Measurements from ENCODE around the gene EFNB2. TPM values are rescaled to one million over a fixed set of nuclear protein-coding genes. Genes with fewer than 3 reads are reported as not detected.
A peak's percentile ranks its signal among the peaks of the same experiment; 100 is the strongest.

The EFNB2 gene, protein sequence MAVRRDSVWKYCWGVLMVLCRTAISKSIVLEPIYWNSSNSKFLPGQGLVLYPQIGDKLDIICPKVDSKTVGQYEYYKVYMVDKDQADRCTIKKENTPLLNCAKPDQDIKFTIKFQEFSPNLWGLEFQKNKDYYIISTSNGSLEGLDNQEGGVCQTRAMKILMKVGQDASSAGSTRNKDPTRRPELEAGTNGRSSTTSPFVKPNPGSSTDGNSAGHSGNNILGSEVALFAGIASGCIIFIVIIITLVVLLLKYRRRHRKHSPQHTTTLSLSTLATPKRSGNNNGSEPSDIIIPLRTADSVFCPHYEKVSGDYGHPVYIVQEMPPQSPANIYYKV
- 0.44 and 0.51 TPM in 2 replicates for total RNA-seq (2011; cell fraction: chromatin; rRNA removed; ENCODE audit: low replicate concordance)
- 0.66 and 1.0 TPM in 2 replicates for total RNA-seq (2011; cell fraction: nucleolus; rRNA removed)
- total RNA-seq (2011; cell fraction: nucleoplasm; rRNA removed) = 0.66 and 0.99 TPM in 2 replicates
- total RNA-seq (2014; rRNA removed) (0.05 and 0.37 TPM in 2 replicates), total RNA-seq (2014; rRNA removed; fragmentation: Illumina TruSeq; extraction: Trizol) (0.13 and 0.15 TPM in 2 replicates), total RNA-seq (2015; rRNA removed; fragmentation: Illumina TruSeq; extraction: Trizol) (0.11 and 0.18 TPM in 2 replicates), total RNA-seq (2021) (0.29 and 0.36 TPM in 2 replicates), polyA plus RNA-seq (2011; rRNA removed) (0.20 and 0.22 TPM in 2 replicates), polyA plus RNA-seq (2014; fragmentation: Illumina TruSeq; extraction: Trizol) (0.19 and 0.26 TPM in 2 replicates), polyA plus RNA-seq (2014; fragmentation: Nextera tagmentation; extraction: Ambion mirVana) (under 1 TPM; 0.01 to 0.18 TPM), polyA plus RNA-seq (2014; rRNA removed) (0.18 and 0.27 TPM in 2 replicates), polyA minus RNA-seq (2011; rRNA and poly(A)+ RNA removed) (0.45 and 0.56 TPM in 2 replicates), Bru-seq, nascent RNA (percentile 39 among the genes with signal in this experiment), BruChase-seq, experiment 1, labeled RNA remaining after a 2-hour chase (percentile 34 among the genes with signal in this experiment), BruChase-seq, experiment 2, labeled RNA remaining after a 6-hour chase (percentile 37 among the genes with signal in this experiment)
- 0.16 and 0.21 TPM in 2 replicates for polyA plus RNA-seq (2011; cell fraction: cytosol; rRNA removed)
- 0.36 and 0.38 TPM in 2 replicates for polyA plus RNA-seq (2011; cell fraction: nucleus; rRNA removed)
- polyA plus RNA-seq (2012) = 0.14 and 0.21 TPM in 2 replicates
- polyA minus RNA-seq (2011; cell fraction: cytosol; rRNA and poly(A)+ RNA removed) = 0.19 TPM in 1 of 2 replicates, not detected in the other
- polyA minus RNA-seq (2011; cell fraction: nucleus; rRNA and poly(A)+ RNA removed) = 0.27 and 0.67 TPM in 2 replicates
- long read RNA-seq, experiment 1, full-length matches to known transcripts = 3 of 4 reads
- long read RNA-seq, experiment 1, partial matches to known transcripts = 0 of 4 reads
- long read RNA-seq, experiment 1, other reads (novel, unspliced or antisense) = 1 of 4 reads
- long read RNA-seq, experiment 2, partial matches to known transcripts = 0 of 1 reads
- long read RNA-seq, experiment 2, other reads (novel, unspliced or antisense) = 1 of 1 reads
- long read RNA-seq, experiment 3 = 0 reads

DNA sequence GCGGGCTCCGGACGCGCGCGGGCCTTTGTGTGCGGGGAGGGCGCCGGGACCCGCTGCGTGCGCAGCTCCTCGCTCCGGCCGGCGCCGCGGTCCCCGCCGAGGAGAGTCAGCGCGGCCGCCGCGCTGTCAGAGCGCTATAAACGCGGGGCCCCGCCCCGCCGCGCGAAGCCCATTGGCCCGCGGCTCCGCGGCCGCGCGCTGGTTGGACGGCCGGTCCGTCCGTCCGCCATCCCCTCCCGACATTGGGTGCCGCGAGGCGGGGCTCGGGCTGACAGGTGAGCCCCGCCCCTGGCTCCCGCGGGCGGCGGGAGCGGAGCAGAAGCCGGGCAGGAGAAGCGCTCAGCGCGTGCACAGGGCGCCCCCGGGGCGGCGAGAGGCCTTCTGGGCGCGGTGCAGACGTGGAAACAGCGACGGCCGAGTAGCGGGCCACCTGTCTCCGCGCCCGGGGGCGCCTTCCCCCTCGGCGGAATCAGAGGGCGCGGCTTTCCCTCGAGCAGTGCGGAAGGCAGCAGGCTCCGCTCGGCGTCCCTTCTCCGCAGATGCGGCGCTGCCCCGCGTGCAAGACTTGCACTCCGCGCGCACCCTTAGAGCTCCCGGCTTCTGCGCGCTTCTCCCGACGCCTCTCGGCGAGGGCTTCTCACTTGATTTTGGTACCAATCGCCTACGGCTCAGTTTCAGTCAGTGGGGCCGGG, at the start of gene EFNB2:
Gene EFNB2 (minus strand): TSS at position 111 of the 692 bp plus-strand sequence. CDS start 698 bp downstream, outside the sequence.
- no peak within 1 kb of the TSS for H3K27ac ChIP-seq (ENCODE audit: extremely low read depth, low read depth, low read length)
- H4K20me1 ChIP-seq (replicated peaks; ENCODE audit: control insufficient read depth, insufficient read depth, low read length) = no peaks in the 10 kb centered on the region
- WGBS (ENCODE audit: insufficient coverage, low coverage, missing lambda C conversion rate) = 0% methylated on average over 11 of the region's 102 CpGs
- in situ Hi-C loops (cut with MboI) (no loop called here), intact Hi-C loops (cut with micrococcal nuclease) (loop anchor here (2.0 kb wide), 1 partner anchor 85 kb away; no protein-coding TSS in a partner anchor)
- no peaks in the 10 kb centered on the region for H3K9me3 ChIP-seq (replicated peaks; ENCODE audit: control insufficient read depth, insufficient read depth, low read depth, low read length)
- H3K79me2 ChIP-seq (ENCODE audit: control insufficient read depth, insufficient read depth, low read length) = no peaks in the 10 kb centered on the region
- H3K4me3 ChIP-seq = peak within 1 kb of the TSS; percentile 47
- peaks cover 0 to 19% of the 10 kb centered on the region in 2 experiments; a peak in 2 of 5 replicates for H3K4me1 ChIP-seq (replicated peaks in 1 of 2; ENCODE audit: control insufficient read depth in 2 of 2, insufficient read depth in 2 of 2, low read length in 2 of 2)
- ATAC-seq = peak; percentile 99
- no TSS peak for BruUV-seq (replicated peaks)
- peak; percentile 90 to 98 (median 97) for DNase-seq (ENCODE audit: extremely low read depth in 1 of 4, low spot score in 3 of 4)
- POLR2A ChIA-PET = interaction anchor here (0.5 to 1.1 kb wide), 6 partner anchors 10 to 97 kb away, joined by 3 to 4 read pairs (median 3); no protein-coding TSS in a partner anchor
- peak within 1 kb of the TSS; percentile 25 to 88; a peak in 3 of 4 replicates for H3K9ac ChIP-seq (ENCODE audit: insufficient read depth in 1 of 2, low read depth in 2 of 2, low read length in 2 of 2)
- peaks cover 2% of the 10 kb centered on the region; the same call in 1 of the 3 replicates for H3K36me3 ChIP-seq (ENCODE audit: control insufficient read depth, insufficient read depth, low read length)
- H3K27me3 ChIP-seq (ENCODE audit: control insufficient read depth in 2 of 2, insufficient read depth in 2 of 2, low read length in 2 of 2) = peaks cover 0 to 5% of the 10 kb centered on the region in 2 experiments; a peak in 1 of 5 replicates
- peak within 1 kb of the TSS; percentile 73 for H3K4me2 ChIP-seq (ENCODE audit: insufficient read depth, low read length)
- H2AFZ ChIP-seq (ENCODE audit: low read depth, low read length) = peak within 1 kb of the TSS; percentile 87
- no peak for FAIRE-seq
- CTCF ChIA-PET (ENCODE audit: low intra/inter-chr PET ratio) = interaction anchor here (0.7 kb wide), 1 partner anchor 341 kb away, joined by 3 read pairs; no protein-coding TSS in a partner anchor
- no peaks in the 10 kb centered on the region for H3K9me1 ChIP-seq (ENCODE audit: control insufficient read depth, insufficient read depth, low read length)
- TF ChIP-seq MCM5 (IDR thresholded peaks at IDR 0.05; ENCODE audit: low read depth) = no peak
- TF ChIP-seq HNRNPLL (IDR thresholded peaks at IDR 0.05; ENCODE audit: low read depth, low read length, poor library complexity, severe bottlenecking) = peak; percentile 59
- TF ChIP-seq, protein P1, sequence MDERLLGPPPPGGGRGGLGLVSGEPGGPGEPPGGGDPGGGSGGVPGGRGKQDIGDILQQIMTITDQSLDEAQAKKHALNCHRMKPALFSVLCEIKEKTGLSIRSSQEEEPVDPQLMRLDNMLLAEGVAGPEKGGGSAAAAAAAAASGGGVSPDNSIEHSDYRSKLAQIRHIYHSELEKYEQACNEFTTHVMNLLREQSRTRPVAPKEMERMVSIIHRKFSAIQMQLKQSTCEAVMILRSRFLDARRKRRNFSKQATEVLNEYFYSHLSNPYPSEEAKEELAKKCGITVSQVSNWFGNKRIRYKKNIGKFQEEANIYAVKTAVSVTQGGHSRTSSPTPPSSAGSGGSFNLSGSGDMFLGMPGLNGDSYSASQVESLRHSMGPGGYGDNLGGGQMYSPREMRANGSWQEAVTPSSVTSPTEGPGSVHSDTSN (CRISPR knock-in tag; IDR thresholded peaks at IDR 0.05; ENCODE audit: low read depth) = peak; percentile 37; the same call in 1 of the 2 replicates
- TF ChIP-seq, protein P1 (tag; conservative IDR thresholded peaks at IDR 0.05; ENCODE audit: low read depth) = no peak
- TF ChIP-seq SP1 (CRISPR knock-in tag; IDR thresholded peaks at IDR 0.05) = no peak
- TF ChIP-seq, protein P2, sequence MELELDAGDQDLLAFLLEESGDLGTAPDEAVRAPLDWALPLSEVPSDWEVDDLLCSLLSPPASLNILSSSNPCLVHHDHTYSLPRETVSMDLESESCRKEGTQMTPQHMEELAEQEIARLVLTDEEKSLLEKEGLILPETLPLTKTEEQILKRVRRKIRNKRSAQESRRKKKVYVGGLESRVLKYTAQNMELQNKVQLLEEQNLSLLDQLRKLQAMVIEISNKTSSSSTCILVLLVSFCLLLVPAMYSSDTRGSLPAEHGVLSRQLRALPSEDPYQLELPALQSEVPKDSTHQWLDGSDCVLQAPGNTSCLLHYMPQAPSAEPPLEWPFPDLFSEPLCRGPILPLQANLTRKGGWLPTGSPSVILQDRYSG (tag; conservative IDR thresholded peaks at IDR 0.05; ENCODE audit: low read depth) = no peak
- TF ChIP-seq, protein P3, sequence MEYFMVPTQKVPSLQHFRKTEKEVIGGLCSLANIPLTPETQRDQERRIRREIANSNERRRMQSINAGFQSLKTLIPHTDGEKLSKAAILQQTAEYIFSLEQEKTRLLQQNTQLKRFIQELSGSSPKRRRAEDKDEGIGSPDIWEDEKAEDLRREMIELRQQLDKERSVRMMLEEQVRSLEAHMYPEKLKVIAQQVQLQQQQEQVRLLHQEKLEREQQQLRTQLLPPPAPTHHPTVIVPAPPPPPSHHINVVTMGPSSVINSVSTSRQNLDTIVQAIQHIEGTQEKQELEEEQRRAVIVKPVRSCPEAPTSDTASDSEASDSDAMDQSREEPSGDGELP (CRISPR knock-in tag; IDR thresholded peaks at IDR 0.05; ENCODE audit: borderline replicate concordance) = 0 out of 2 replicates have a peak, but pooled peaks have one; percentile 7
- no peak for TF ChIP-seq PYGO2 (tag; IDR thresholded peaks at IDR 0.05)
- no peak for TF ChIP-seq POLR2B (IDR thresholded peaks at IDR 0.05; ENCODE audit: low read depth, partially characterized antibody)

All from K562 (cell line).